ENCODE results near the gene ZNF140. TPM values are rescaled to one million over a fixed set of nuclear protein-coding genes. Genes with fewer than 3 reads are reported as not detected.

The ZNF140 gene
- total RNA-seq: 10 to 100 TPM in 3 of 4 donors, 1 to 10 TPM in 1; 7.4 to 17.9 (median 12.2) TPM

DNA sequence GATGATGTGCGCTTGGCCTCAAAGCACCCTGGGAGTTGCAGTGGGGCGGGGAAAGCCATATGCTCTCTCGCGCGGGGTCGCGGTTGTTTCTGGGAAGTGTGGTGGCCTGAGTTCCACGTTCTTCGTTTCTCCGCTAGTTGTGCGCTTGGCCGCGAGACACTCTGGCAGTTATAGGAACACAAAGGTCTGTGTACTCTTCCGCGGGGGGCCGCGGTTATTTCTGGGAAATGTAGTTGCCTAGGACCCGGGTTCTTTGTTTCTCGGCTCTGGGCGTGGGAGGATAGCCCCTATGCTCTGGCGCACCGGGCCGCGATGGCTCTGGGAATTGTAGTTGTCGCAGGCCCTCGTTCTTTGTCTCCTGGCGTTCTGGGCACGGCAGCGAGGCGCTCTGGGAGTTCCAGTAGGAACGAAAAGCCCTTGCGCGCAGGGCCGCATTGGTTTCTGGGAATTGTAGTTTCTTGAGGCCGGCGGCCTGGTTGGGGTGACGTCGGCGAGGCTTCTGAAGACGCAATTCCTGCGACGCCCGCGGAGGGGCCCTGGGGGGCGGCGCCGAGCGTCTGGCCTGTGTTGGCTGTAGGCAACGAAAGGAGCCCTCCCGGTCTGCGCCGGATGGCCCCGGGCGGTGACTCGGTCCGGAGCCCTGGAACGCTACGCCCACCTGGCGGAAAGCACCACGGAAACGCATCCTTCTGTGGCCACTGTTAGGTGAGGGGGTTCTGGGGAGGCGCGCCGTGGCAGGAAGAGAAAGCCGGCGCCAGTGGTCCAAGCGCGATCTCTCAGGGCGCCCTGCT is at the start of gene ZNF140:
Gene ZNF140 (plus strand): TSS at position 556 of the 791 bp plus-strand sequence. CDS start 398 bp downstream, outside the sequence.
- Histone ChIP-seq H3K27me3 (no peaks in the 10 kb centered on the region), H3K4me1 (peaks cover 12% of the 10 kb centered on the region), H3K27ac (peak within 1 kb of the TSS; percentile 93), H3K4me3 (peak within 1 kb of the TSS; percentile 77), H3K9me3 (peaks cover 52% of the 10 kb centered on the region), H3K36me3 (peaks cover 35% of the 10 kb centered on the region)
- 0% methylated on average over 27 of the region's 69 CpGs for WGBS
- TF ChIP-seq POLR2A (IDR thresholded peaks at IDR 0.05) (peak; percentile 30 to 76), EP300 (IDR thresholded peaks at IDR 0.05) (no peak), POLR2AphosphoS5 (IDR thresholded peaks at IDR 0.05) (peak in 2 of 3 donors; percentile 47 to 71)
- TF ChIP-seq, protein P1, sequence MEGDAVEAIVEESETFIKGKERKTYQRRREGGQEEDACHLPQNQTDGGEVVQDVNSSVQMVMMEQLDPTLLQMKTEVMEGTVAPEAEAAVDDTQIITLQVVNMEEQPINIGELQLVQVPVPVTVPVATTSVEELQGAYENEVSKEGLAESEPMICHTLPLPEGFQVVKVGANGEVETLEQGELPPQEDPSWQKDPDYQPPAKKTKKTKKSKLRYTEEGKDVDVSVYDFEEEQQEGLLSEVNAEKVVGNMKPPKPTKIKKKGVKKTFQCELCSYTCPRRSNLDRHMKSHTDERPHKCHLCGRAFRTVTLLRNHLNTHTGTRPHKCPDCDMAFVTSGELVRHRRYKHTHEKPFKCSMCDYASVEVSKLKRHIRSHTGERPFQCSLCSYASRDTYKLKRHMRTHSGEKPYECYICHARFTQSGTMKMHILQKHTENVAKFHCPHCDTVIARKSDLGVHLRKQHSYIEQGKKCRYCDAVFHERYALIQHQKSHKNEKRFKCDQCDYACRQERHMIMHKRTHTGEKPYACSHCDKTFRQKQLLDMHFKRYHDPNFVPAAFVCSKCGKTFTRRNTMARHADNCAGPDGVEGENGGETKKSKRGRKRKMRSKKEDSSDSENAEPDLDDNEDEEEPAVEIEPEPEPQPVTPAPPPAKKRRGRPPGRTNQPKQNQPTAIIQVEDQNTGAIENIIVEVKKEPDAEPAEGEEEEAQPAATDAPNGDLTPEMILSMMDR (IDR thresholded peaks at IDR 0.05): peak in 1 of 2 donors; percentile 23
- peak; percentile 97 to 98 for DNase-seq (ENCODE audit: low spot score in 2 of 2)

DNA sequence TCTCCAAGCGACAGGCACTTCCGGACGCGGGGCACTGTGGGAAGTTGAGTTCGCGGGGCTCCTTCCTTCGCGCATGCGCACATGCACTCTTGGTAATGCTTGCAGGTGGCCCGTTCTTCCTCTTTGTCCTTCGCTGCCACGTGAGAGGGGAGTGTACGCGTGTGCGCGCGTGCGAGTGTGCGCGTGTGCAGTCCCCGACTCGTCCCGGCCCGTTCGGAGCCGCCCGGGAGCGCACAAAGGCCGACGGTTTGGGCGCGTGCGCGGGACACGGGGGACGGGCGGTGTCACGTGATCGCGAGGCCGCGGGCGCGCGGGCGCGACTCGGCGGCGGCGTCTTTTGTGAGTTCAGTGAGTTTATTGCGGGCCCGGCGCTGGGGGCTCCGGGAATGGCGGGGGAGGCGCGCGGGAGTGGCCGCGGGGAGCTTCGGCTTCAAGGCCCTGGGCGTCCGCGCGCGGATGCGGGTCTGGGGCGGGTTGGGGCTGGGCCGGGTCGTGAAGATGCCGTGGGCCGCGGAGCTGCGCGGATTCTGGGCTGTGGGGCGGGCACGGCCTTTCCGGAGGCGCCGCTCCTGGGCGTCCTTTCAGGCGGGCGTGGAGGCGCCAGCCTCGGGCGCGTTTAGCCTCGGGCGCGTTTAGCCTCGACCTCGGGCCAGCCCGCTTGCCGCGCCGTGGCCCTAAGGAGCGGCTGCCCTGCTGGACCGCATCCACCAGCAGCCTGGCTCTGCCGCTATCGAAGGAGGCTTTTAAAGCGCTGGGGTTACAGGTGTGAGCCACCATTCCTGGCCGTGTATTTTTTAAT is 43.3 kb upstream of the ZNF140 start, which contains the start of gene ZNF84:
Gene ZNF84 (plus strand): TSS at position 303 of the 799 bp plus-strand sequence. CDS start 3,959 bp downstream, outside the sequence.
- Histone ChIP-seq H3K4me3 (peak within 1 kb of the TSS; percentile 72), H3K27ac (peak within 1 kb of the TSS; percentile 95), H3K36me3 (peaks cover 22% of the 10 kb centered on the region), H3K4me1 (peaks cover 11% of the 10 kb centered on the region), H3K27me3 (no peaks in the 10 kb centered on the region), H3K9me3 (peaks cover 41% of the 10 kb centered on the region)
- DNase-seq (ENCODE audit: low spot score in 2 of 2): peak; percentile 97 to 99
- TF ChIP-seq EP300 (IDR thresholded peaks at IDR 0.05): no peak
- TF ChIP-seq, protein P1 (IDR thresholded peaks at IDR 0.05): no peak
- TF ChIP-seq POLR2A (IDR thresholded peaks at IDR 0.05): no peak
- peak; percentile 57 to 96 (median 73) for TF ChIP-seq POLR2AphosphoS5 (IDR thresholded peaks at IDR 0.05)
- under 1% methylated on average over 56 of the region's 103 CpGs for WGBS

DNA sequence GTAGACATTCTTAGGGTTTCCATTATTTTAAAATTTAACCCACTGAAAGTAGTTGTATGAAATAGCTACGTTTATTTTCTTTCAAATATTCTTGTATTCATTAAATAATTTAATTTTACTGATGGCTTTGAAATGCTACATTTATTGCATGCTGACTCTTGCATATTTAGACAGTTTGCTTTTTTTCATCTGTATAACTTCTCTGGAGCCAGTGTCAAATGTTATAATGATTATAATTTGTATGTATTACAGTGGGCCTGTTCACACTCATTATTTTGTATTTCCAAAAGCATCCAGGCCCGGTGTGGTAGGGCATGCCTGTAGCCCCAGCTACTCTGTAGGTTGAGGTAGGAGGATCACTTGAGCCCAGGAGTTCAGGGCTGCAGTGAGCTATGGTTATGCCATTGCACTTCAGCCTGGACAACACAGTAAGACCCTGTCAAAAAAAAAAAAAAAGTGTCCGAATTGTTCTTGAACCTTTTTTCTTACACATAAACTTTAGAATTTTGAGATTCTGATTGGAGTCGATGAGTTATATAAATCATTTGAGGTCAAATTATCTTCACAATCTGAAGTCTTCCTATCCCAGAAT is 42.5 kb upstream of the ZNF140 start:
- H3K27ac ChIP-seq: peak overlapping the region; percentile 95
- H3K4me3 ChIP-seq: peak overlapping the region; percentile 72
- no peak for TF ChIP-seq POLR2A (IDR thresholded peaks at IDR 0.05)
- TF ChIP-seq, protein P1 (IDR thresholded peaks at IDR 0.05): no peak
- TF ChIP-seq POLR2AphosphoS5 (IDR thresholded peaks at IDR 0.05): no peak
- no peak for TF ChIP-seq EP300 (IDR thresholded peaks at IDR 0.05)
- H3K9me3 ChIP-seq: peaks cover 49% of the 10 kb centered on the region
- no peaks in the 10 kb centered on the region for H3K27me3 ChIP-seq
- no peak for DNase-seq (ENCODE audit: low spot score in 2 of 2)
- H3K36me3 ChIP-seq: peaks cover 31% of the 10 kb centered on the region
- peaks cover 11% of the 10 kb centered on the region for H3K4me1 ChIP-seq
- 41% methylated on average over 4 of the region's 4 CpGs for WGBS

DNA sequence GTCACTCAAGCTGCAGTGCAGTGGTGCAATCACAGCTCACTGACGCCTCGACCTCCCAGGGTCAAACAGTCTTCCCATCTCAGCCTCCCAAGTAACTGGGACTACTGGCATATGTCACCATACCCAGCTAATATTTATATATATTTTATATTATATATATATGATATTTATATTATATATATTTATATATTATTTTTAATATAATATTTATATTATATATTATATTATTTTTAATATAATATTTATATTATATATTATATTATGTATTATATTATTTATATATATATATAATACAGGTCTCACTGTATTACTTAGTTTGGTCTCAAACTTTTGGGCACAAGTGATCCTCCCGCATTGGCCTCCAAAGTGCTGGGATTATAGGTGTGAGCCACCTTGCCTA is 34.0 kb upstream of the ZNF140 start:
- 100% methylated on average over 3 of the region's 3 CpGs for WGBS
- Histone ChIP-seq H3K9me3 (peaks cover 84% of the 10 kb centered on the region), H3K27ac (no peak overlapping the region)

More for the DNA sequence above, 34.0 kb upstream of the ZNF140 start:
- Histone ChIP-seq H3K4me1 (no peaks in the 10 kb centered on the region), H3K4me3 (no peak overlapping the region), H3K27me3 (no peaks in the 10 kb centered on the region), H3K36me3 (peaks cover 96% of the 10 kb centered on the region)
- no peak for DNase-seq (ENCODE audit: low spot score in 2 of 2)
- TF ChIP-seq POLR2AphosphoS5 (IDR thresholded peaks at IDR 0.05): no peak
- TF ChIP-seq POLR2A (IDR thresholded peaks at IDR 0.05): no peak
- TF ChIP-seq EP300 (IDR thresholded peaks at IDR 0.05): no peak
- TF ChIP-seq, protein P1 (IDR thresholded peaks at IDR 0.05): no peak
